Ovary (tissue), 9 donors: Measurements from ENCODE around the gene MEIOB. TPM values are rescaled to one million over a fixed set of nuclear protein-coding genes. Genes with fewer than 3 reads are reported as not detected.

Experiments used
- DNase-seq, 5 donors: peaks; one replicate each; pipeline ENCODE4 v3.0.0-alpha.2; 2019 to 2020
- H3K27ac ChIP-seq, 2 donors: fragments of 200-600 bp; one replicate each; pipeline versions ENCODE4 v1.5.1 to v1.8.0; 2019 to 2022
- H3K27me3 ChIP-seq: fragments of 200-600 bp; one replicate; pipeline ENCODE4 v1.8.0; 2022
- H3K36me3 ChIP-seq: fragments of 200-600 bp; sonication (generic); one replicate; pipeline ENCODE4 v1.5.1; 2019
- H3K4me1 ChIP-seq: one replicate; pipeline ENCODE4 v1.8.1; 2013; ENCODE audit warnings: mild to moderate bottlenecking, moderate library complexity; ENCODE audit not compliant: insufficient read depth
- H3K4me3 ChIP-seq: fragments of 200-600 bp; sonication (generic); one replicate; pipeline ENCODE4 v1.5.1; 2017
- H3K9me3 ChIP-seq, 2 donors: fragments of 200-600 bp in 1 of 2; sonication (generic) in 1 of 2; one replicate each; pipeline versions ENCODE4 v1.5.1 to v1.8.1; 2013 to 2019; ENCODE audit warnings: mild to moderate bottlenecking in 1 of 2, moderate library complexity in 1 of 2
- EP300 ChIP-seq: sonication (generic); formaldehyde crosslinking; IDR thresholded peaks from one replicate; pipeline ENCODE4 v1.6.1; 2017; ENCODE audit warnings: antibody characterized with exemption
- POLR2A ChIP-seq: fragments of 450-650 bp; IDR thresholded peaks from one replicate; pipeline ENCODE4 v1.6.1; 2017; ENCODE audit warnings: antibody characterized with exemption, mild to moderate bottlenecking, moderate library complexity
- WGBS, 3 donors: extraction: QIAGEN DNeasy Blood & Tissue Kit in 1 of 3; methylation state at CpG; one replicate each; pipeline versions ENCODE4 v1.1.5 to v1.1.7; 2013 to 2017; 5-methylcytosine and 5-hydroxymethylcytosine counted together
- intact Hi-C, 4 donors: fragments of 100-400 bp; cut with DNase I; formaldehyde crosslinking; loops; one replicate each; pipeline versions ENCODE4 v1.11.0 to v1.15.1; 2022 to 2023
- polyA plus RNA-seq, 2 donors: library from polyadenylated mRNA; stranded (reverse); fragments of 200-250 nt in 1 of 2; fragments of 350-450 nt in 1 of 2; fragmentation: Illumina TruSeq in 1 of 2; extraction: RNeasy Lipid Tissue Mini Kit (QIAGEN cat#74804) in 1 of 2; gene quantifications; one replicate each; pipeline ENCODE4 v1.2.3, GENCODE V29; 2013 to 2014
- total RNA-seq, 7 donors: library from RNA; depleted of rRNA in 2 of 7; stranded (reverse); fragments of >200 nt in 2 of 7; fragmentation: NEBNext Ultra II Directional in 3 of 7; extraction: Animal tissue kit (Norgen Biotek cat#: 25700) in 3 of 7; gene quantifications; one replicate each; pipeline versions ENCODE4 v1.1.0 to v1.2.4, GENCODE V29; 2016 to 2023
- TF ChIP-seq, protein P1 (sequence below), 3 donors: fragments of 450-650 bp in 2 of 3; fragments of 200-600 bp in 1 of 3; IDR thresholded peaks; one replicate each; pipeline versions ENCODE4 v1.5.1 to v1.8.0; 2016 to 2022; ENCODE audit warnings: antibody characterized with exemption in 3 of 3, mild to moderate bottlenecking in 1 of 3
- donor health status: DM: no; HTN: no; CAD: no; lungs with moderate emphysema.
- donor health status: DM: no; HTN: no; CAD: no.
- donor health status: Bipolar disorder and iron deficiency.
- donor health status: DM: yes; HTN: yes; CAD: no.
- donor health status: DM: no; HTN: no; CAD: no.
- donor health status: DM: yes; HTN: yes; CAD: no.

MEIOB gene
- total and polyA plus RNA-seq, 9 donors = 0.23 to 0.27 (median 0.24) TPM; not detected in 5

DNA sequence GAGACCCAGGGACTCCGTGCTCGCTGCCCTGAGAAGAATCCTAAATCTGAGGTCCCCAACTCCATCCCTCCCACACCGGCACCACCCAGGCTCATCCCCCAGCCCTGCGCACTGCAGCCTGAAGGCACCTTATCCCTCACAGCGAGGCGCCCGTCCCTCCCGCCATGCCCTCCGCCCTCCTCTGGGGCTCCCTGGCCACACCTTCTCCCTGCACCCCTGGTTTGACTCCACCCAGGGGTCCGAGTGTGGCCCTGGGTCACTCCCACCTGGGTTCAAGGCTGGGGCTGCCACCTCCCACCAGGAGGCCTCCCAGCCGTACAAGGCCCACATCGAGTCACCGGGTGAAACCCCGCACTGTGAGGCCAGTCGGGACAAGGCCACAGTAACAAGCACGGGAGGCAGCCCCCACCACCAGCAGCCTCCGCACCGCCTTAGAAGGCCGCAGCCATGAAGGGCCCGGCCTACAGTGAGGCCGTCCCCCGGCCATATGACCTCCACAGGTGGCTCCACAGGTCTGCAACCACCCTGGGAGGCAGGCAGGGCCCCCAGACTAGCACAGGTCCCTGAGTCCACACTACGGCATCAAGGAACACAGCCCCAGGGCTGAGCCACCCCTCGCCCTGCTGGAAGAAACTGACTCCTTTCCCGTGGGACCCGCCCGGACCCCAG lies 53.6 kb downstream of the MEIOB start:
- TF ChIP-seq, protein P1, sequence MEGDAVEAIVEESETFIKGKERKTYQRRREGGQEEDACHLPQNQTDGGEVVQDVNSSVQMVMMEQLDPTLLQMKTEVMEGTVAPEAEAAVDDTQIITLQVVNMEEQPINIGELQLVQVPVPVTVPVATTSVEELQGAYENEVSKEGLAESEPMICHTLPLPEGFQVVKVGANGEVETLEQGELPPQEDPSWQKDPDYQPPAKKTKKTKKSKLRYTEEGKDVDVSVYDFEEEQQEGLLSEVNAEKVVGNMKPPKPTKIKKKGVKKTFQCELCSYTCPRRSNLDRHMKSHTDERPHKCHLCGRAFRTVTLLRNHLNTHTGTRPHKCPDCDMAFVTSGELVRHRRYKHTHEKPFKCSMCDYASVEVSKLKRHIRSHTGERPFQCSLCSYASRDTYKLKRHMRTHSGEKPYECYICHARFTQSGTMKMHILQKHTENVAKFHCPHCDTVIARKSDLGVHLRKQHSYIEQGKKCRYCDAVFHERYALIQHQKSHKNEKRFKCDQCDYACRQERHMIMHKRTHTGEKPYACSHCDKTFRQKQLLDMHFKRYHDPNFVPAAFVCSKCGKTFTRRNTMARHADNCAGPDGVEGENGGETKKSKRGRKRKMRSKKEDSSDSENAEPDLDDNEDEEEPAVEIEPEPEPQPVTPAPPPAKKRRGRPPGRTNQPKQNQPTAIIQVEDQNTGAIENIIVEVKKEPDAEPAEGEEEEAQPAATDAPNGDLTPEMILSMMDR (IDR thresholded peaks at IDR 0.05) = no peak
- TF ChIP-seq POLR2A (no peak), EP300 (no peak)
- intact Hi-C loops = no loop called here
- H3K27ac ChIP-seq = no peak overlapping the region
- H3K9me3 ChIP-seq = no peaks in the 10 kb centered on the region
- no peaks in the 10 kb centered on the region for H3K36me3 ChIP-seq
- no peaks in the 10 kb centered on the region for H3K27me3 ChIP-seq
- no peak overlapping the region for H3K4me3 ChIP-seq
- 88 to 94% (median 92%) methylated on average over 24 to 27 of the region's 27 CpGs for WGBS, 3 donors
- H3K4me1 ChIP-seq = no peaks in the 10 kb centered on the region
- peak in 1 of 5 donors; percentile 32 for DNase-seq

DNA sequence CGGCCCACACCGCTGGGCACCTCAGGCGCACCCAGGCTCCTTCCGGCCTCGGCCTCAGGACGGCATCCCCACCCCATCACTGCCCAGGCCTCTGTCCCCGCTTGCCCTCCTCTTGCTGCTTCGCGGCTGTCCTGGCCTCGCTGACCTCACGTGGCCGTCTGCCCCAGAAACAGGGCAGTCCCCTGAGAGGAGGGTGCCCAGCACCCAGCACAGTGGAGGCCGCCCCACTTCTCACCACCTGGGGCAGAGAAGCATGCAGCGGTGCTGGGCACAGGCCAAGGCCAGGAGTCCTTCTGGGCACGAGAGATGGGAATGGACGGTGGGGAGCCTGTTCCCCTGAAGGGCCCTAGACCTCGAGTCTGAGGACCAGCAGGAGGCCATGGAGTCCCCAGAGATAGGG lies 54.2 kb downstream of the MEIOB start:
- no peaks in the 10 kb centered on the region for H3K9me3 ChIP-seq
- H3K27me3 ChIP-seq = no peaks in the 10 kb centered on the region
- 89 to 94% (median 91%) methylated on average over 17 of the region's 17 CpGs for WGBS, 3 donors
- no peak overlapping the region for H3K4me3 ChIP-seq
- H3K4me1 ChIP-seq = no peaks in the 10 kb centered on the region
- intact Hi-C loops = no loop called here
- H3K36me3 ChIP-seq = no peaks in the 10 kb centered on the region
- DNase-seq = no peak
- H3K27ac ChIP-seq = no peak overlapping the region
- no peak for TF ChIP-seq EP300
- TF ChIP-seq POLR2A = no peak
- TF ChIP-seq, protein P1 (IDR thresholded peaks at IDR 0.05) = no peak

DNA sequence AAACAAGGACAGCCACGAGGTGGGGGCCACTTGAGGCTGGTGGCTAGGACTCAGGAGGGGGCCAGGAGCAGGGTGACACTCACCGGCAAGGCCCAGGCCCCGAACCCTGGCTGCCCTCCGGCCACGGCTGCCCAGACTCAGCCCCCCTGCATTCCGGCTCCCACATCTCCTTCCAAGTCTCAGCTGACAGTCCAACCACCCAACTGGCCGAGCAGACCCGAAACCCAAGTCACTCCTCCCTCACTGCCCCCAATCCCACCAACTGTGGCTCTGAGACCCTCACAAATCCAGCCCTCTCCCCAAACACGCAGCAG lies 54.7 kb downstream of the MEIOB start:
- DNase-seq = no peak
- intact Hi-C loops = no loop called here
- H3K36me3 ChIP-seq = no peaks in the 10 kb centered on the region

DNA sequence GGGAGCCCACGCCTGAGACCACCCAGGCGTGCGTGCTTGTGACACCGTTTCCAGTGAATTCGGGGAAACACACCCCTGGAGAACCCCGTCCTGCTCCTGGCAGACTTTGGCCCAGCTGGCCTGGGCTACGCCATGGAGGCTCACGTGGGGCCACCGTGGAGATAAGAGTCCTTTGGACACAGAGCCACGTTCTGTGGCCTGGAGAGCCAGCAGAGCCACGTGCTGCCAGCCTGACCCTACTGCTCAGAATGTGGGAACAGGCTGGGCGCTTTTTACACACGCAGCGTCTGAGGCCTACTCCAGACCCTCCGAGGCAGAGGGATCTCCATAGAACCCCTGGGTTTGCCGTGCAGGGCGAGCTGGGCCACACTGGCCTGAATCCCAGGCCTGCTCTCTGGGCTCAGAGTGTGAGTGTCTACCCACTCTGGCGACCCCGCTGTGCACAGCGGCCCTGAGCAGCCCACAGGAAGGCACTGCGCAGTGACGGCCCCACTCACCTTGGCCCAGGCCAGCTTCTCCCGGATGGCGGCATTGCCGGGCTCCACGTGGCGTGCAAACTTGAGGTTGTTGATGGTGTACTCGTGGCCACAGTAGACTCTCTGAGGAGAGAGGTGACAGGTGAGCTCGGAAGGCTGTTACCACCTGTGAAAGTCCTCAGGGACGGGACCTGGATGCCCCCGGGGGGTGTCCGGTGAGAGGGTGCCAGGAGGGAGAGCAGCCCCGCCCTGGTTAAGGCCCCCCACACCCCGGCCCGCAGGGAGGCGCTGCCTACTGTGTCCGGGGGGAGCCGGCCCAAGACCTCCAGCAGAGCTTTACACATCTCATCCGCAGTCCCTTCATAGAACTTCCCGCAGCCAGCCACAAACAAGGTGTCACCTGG lies 55.3 kb downstream of the MEIOB start:
- H3K4me1 ChIP-seq = no peaks in the 10 kb centered on the region
- H3K27ac ChIP-seq = no peak overlapping the region
- no peaks in the 10 kb centered on the region for H3K27me3 ChIP-seq
- no peaks in the 10 kb centered on the region for H3K9me3 ChIP-seq
- H3K36me3 ChIP-seq = no peaks in the 10 kb centered on the region
- TF ChIP-seq, protein P1 (IDR thresholded peaks at IDR 0.05) = no peak
- TF ChIP-seq POLR2A = no peak
- no peak for TF ChIP-seq EP300
- WGBS, 3 donors = 88 to 91% (median 89%) methylated on average over 40 of the region's 40 CpGs
- intact Hi-C loops = no loop called here
- DNase-seq = peak in 1 of 5 donors; percentile 33
- no peak overlapping the region for H3K4me3 ChIP-seq

More for the DNA sequence above, 54.7 kb downstream of the MEIOB start:
- Histone ChIP-seq H3K27ac (no peak overlapping the region), H3K4me3 (no peak overlapping the region), H3K9me3 (no peaks in the 10 kb centered on the region), H3K27me3 (no peaks in the 10 kb centered on the region), H3K4me1 (no peaks in the 10 kb centered on the region)
- WGBS, 3 donors = 91 to 92% (median 92%) methylated on average over 7 to 9 of the region's 9 CpGs
- TF ChIP-seq, protein P1 (IDR thresholded peaks at IDR 0.05) = no peak
- no peak for TF ChIP-seq EP300
- TF ChIP-seq POLR2A = no peak
